HG03432 (cell line): ENCODE measurements around the gene OTOF.

Source experiments
- ATAC-seq: cut with Tn5 transposase; IDR thresholded peaks from one replicate; pipeline ENCODE4 v1.9.1; 2021; ENCODE audit warnings: mild to moderate bottlenecking, moderate library complexity; ENCODE audit not compliant: unreplicated experiment

Gene OTOF

GRCh38 chr2:26503231-26503880 lies 25.4 kb upstream of the OTOF start:
- no peak for ATAC-seq

DNA sequence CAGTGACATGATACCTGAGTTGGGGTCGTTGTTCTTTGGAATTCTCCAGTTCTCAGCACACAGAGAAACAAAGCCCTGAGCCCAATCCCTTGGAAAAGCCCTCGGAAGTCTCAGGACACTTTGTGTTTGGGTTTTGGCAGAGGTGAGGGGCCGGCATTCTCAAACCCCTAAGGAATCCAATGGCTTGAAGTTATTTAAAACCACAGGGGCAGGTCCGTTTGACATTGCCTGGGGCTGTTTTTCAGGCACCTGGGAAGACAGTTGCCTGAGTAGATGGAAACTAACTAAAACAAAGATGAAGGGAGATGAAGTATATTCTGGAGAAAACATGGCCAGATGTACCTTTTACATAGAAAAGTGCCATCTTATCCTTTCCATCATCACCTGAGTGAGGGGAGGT lies 22.5 kb upstream of the OTOF start:
- no peak for ATAC-seq

- ATAC-seq, result no peak
Observed at GRCh38 chr2:26495705-26496297, 17.9 kb upstream of the OTOF start.

DNA sequence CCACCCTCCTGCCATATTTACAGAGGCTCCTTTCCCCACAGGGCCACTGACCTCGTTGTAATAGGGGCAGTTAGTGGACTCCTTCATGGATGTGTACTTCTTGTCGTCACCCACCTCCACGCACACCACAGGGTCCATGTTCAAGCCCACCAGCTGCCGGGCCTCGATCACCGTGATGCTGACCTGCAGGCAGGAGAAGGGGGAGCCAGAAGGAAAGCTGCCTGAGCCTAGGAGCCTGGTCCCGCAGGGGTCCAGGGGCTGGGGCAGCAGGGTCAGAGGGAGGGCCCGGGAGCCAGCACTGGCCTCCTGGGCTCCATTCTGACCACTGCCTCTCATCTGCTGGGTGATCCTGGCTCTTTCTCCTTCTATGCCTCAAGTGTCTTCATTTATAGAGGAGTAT lies 17.0 kb upstream of the OTOF start:
- no peak for ATAC-seq

DNA sequence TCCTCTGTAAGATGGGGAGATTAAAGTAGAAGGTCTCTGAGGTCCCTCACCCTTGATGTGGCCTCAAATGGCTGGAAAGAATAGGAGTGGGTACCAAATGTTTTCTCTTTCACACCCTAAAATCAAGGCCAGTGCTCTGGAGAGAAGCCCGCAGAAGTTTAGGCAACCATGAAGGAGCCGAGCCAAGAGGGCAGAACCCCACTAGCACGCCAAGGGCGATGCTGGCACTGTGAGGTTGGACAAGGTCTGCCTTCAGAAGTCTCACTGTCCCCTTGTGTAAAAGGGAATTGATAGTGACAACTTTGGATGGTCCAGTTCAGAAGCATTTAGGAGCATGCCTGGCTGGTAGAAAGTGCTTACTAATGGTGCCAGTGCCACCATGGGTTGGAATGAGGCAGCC lies 16.3 kb upstream of the OTOF start:
- no peak for ATAC-seq

DNA sequence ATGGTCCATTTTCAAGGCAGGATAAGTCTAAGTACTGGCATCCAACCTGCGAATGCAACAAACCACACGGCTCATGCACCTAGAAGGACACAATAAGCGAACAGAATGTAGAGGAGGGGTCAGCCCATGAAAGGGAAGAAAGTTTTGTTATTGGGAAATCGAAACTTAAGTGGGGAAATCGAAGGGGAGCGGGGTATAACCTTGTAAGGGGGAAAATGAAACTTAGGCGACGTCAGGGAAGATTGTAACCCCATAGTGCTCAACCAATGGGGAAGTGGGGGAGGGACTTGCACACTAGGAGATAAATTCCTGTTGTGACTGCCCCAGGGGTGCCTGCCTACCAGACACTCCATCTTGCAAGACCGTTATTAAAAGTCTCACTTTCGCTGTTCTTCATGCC lies 15.6 kb upstream of the OTOF start:
- ATAC-seq, result no peak

- no peak for ATAC-seq
Observed at GRCh38 chr2:26492749-26493515, 15.0 kb upstream of the OTOF start.

DNA sequence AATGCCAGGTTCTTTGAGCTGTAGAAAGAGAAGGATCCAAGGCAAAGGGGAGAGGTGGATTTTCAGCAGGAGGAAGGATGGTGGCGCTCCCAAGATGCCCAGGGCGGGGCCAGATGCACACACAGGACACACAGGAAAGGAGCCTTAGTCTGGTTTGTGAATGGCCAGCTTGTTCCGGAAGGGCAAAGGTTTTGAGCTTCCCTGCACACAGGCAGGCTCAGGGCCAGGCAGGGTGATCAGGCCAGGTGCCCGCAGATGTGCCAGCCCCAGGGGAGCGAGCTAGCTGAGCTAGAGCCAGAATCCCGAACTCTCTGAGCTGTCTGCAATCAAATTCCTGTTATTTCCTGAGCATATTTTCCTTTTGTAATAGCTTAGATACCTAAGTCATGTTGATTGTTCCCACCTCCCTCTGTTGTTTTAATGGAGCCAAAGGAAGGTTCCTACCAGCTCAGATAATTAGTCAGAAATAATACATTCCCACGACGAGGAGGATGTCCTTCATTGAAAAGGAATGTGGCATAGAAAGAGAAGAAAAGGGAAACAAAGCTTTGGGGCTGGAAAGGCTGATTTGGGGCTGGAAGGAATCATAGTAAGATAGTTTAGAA lies 13.7 kb upstream of the OTOF start:
- ATAC-seq, result no peak

- ATAC-seq, result no peak
Observed at GRCh38 chr2:26489213-26489850, 11.4 kb upstream of the OTOF start.

- no peak for ATAC-seq
Observed at GRCh38 chr2:26488463-26489212, 10.7 kb upstream of the OTOF start.

DNA sequence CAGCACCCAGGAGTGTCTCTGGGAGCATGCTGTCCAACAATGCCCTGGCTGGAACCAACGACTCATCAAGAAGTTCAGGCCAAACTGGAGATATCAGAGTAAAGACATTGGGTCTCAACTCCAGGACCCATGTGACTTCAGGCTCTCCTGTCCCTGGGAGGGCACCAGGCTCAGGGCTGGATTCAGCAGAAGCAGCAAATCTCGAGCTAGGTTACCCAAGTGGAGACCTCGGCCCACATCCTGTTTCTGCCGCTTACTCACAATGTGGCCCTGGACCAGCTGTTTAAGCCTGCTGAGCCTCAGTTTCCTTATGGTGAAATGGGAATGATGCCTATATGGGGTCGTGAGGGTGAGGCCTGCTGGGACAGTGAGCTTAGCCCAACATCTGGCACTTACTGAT lies 9.3 kb upstream of the OTOF start:
- no peak for ATAC-seq

DNA sequence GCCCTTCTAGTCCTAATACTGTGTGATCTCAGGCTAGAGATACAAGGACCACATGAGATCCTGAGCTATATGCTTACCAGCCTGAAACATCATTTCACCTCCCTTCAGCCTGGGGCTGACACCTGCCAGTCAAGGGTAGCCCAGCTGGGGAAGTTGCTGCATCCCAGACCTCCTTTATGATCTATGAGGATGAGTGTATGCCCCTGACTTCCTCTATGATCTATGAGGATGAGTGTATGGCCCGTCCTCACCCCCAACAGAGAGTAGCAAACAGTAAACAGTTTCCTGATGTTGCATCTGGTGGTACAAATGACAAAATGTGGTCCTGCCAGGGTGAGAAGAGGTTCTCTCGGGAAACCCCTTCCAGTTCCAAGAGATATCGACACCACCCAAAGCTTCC lies 8.9 kb upstream of the OTOF start:
- no peak for ATAC-seq

DNA sequence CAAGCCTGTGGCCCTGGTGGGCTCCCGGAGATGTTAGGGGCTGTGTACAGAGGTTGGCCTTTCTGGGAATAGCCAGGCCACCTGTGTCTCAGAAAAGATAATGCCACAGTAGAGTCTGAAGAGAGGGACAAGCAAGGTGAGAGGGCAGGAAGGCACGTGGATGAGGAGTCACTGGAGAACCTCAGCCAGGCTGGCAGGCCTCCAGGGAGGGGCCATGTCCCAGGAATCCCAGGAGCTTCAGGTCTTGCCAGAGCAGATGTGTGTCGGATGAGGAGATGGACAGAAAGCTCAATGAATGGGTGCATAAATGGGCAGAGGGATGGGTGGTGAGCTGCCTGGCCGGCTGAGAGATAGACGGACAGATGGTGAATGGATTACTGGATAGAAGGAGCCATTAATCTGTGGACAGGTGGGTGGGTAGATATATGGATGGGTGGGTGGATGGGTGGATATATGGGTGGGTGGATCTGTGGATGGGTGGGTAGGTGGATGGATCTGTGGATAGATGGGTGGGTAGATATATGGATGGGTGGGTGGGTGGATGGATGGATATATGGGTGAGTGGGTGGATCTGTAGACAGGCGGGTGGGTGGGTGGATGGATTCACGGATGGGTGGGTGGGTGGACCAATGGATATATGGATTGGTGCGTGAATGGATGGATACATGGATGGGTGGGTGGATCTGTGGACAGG lies 7.9 kb upstream of the OTOF start:
- ATAC-seq, result no peak

DNA sequence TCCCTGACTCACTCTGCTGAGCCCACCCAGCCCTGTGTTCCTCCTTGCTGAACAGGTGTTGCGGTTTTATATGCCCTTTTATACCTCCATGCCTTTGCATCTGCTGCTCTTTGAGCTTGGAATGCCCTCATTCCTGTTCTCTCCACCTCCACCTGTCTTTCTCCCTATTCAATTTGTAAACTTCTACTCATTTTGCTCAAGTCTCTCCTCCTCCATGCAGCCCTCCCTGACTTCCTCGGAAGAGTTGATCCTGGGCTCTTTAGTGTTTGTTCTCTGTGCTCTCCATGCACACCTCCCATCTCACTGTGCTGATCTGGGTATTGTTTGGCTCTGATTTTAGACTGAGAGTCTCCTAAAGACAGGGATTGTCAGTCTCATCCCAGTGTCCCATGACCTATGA lies 7.2 kb upstream of the OTOF start:
- no peak for ATAC-seq

DNA sequence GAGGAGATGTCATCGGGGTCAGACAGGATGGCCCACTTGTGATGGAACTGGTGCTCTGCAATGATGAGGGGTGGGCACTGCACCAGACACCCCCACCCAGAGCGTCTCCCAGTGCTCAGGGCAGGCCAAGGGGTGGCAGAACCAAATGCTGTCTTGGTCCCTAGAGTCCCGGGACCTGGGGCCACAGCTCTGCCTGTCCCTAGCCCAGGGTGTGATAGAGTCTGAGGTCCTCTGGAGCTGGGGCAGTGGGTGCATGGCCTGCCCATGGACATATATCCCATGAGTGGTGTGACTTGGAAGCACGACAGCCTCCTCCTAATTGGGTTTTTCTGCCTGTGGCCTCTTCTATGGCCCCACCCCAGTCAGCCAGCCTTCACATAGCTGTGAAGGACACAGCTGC lies 6.7 kb upstream of the OTOF start:
- no peak for ATAC-seq

DNA sequence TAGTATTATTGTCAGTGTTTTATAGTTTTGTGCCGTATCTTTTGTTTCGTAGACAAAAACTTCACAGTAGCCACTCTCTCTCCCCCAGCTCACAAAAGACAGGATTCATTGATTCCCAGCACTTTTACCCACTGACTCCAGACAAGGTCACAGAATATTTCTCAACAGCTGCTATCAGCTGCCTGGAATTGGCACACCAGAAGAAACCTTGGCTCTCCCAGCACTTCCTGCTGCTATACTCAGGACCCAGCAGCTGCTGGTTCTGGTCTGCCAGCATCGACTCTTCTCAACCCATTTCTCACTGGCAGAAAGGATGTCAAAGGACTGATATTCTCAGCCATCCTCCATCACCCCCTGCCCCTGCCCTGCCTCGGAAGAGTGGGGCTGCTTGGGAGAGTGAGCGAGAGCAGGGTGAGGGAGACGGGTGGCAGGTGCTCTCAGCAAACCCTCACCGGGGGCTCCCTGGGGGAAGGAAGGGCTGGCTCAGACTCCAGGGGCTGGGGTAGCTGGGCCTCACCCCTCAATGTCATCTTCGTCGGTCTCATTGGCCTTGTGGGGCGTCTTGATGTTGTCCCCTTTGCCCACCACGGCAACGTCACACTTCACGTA lies 6.1 kb upstream of the OTOF start:
- ATAC-seq, result no peak

GRCh38 chr2:26483516-26483915 lies 5.6 kb upstream of the OTOF start:
- no peak for ATAC-seq

- no peak for ATAC-seq
Observed at GRCh38 chr2:26483027-26483326, 5.1 kb upstream of the OTOF start.

GRCh38 chr2:26482211-26483026 lies 4.5 kb upstream of the OTOF start:
- no peak for ATAC-seq
